ENCODE data around the gene DEPDC5.

GRCh38 chr22:31933406-31933805, 179.6 kb downstream of the DEPDC5 start:
- no peak for TF ChIP-seq EZH2 (IDR thresholded peaks at IDR 0.05; ENCODE audit: insufficient read depth, low read length)
- TF ChIP-seq CTCF (IDR thresholded peaks at IDR 0.05; ENCODE audit: insufficient read depth, low read depth, low read length), result no peak
